Measurements from ENCODE around the gene RHBDD3. TPM values are rescaled to one million over a fixed set of nuclear protein-coding genes. Genes with fewer than 3 reads are reported as not detected.

Gene RHBDD3
- total and polyA plus RNA-seq, 2 of the 8 experiments (the other 6 are each of a cell fraction or from before 2014, with no cell fraction given): 72.1 to 117 TPM

- peak overlapping the region; percentile 77 for H3K56ac ChIP-seq (replicated peaks; ENCODE audit: insufficient read length, low read depth, low read length)
- H3K27ac ChIP-seq (ENCODE audit: low read depth, low read length): no peak overlapping the region
- 21% methylated on average over 42 of the region's 83 CpGs; no CpG with 5 or more reads in 1 of the 2 experiments for WGBS, 2 experiments (ENCODE audit: extremely low coverage in 1 of 2, insufficient coverage in 1 of 2, insufficient read length in 1 of 2, insufficient replicate concordance in 2 of 2, low coverage in 1 of 2, low lambda C conversion rate in 2 of 2, missing lambda C conversion rate in 1 of 2)
- TF ChIP-seq POLR2A (IDR thresholded peaks at IDR 0.05; ENCODE audit: control extremely low read depth in 1 of 2, low read depth in 2 of 2, low read length in 2 of 2): no peak
- TF ChIP-seq TAF1 (IDR thresholded peaks at IDR 0.05; ENCODE audit: low read depth, low read length): peak; percentile 27; the same call in 1 of the 2 replicates
- TF ChIP-seq KDM5A (IDR thresholded peaks at IDR 0.05; ENCODE audit: low read length): no peak
- TF ChIP-seq PHF8 (conservative IDR thresholded peaks at IDR 0.05; ENCODE audit: low read depth, low read length): peak; percentile 10; the same call in 1 of the 2 replicates
- no peak for TF ChIP-seq SP4 (IDR thresholded peaks at IDR 0.05; ENCODE audit: low read length)
- no peak for TF ChIP-seq TCF12 (IDR thresholded peaks at IDR 0.05; ENCODE audit: low read depth, low read length)
- TF ChIP-seq RXRA (IDR thresholded peaks at IDR 0.05; ENCODE audit: insufficient read depth, low read depth, low read length): no peak
- no peak for TF ChIP-seq BRCA1 (IDR thresholded peaks at IDR 0.05; ENCODE audit: low read depth, low read length)
- no peak for TF ChIP-seq SIX5 (IDR thresholded peaks at IDR 0.05; ENCODE audit: low read depth, low read length)
- TF ChIP-seq TEAD4 (IDR thresholded peaks at IDR 0.05; ENCODE audit: low read depth, low read length): peak; percentile 91
- TF ChIP-seq USF2 (IDR thresholded peaks at IDR 0.05; ENCODE audit: low read length): no peak
- no peak for TF ChIP-seq GTF2F1 (IDR thresholded peaks at IDR 0.05; ENCODE audit: borderline replicate concordance, low read depth, low read length)
Observed at GRCh38 chr22:29306835-29307595, 39.2 kb upstream of the RHBDD3 start.

More at GRCh38 chr22:29306835-29307595, 39.2 kb upstream of the RHBDD3 start:
- ChIA-PET POLR2A (ENCODE audit: partially characterized antibody) (interaction anchor here (1.0 to 9.1 kb wide), 14 partner anchors 8 to 273 kb away, joined by 3 to 66 read pairs (median 6); partner anchors contain the start of genes EWSR1, RASL10A, RHBDD3 and THOC5), CTCF (ENCODE audit: partially characterized antibody) (interaction anchor here (1.1 to 2.2 kb wide), 5 partner anchors 11 to 52 kb away, joined by 3 to 10 read pairs (median 4); no protein-coding TSS in a partner anchor)
- peak overlapping the region; percentile 94 for H3K4ac ChIP-seq (replicated peaks; ENCODE audit: insufficient read length, low read depth, low read length)
- H3K14ac ChIP-seq (ENCODE audit: insufficient read length): no peak overlapping the region
- H2AK5ac ChIP-seq (ENCODE audit: low read depth, low read length): 0 out of 2 replicates have a peak overlapping the region, but pooled peaks have one; percentile 93
- H4K91ac ChIP-seq (replicated peaks; ENCODE audit: insufficient read length, low read length): peak overlapping the region; percentile 65
- H3K79me1 ChIP-seq (ENCODE audit: low read depth, low read length): no peaks in the 10 kb centered on the region
- H2AFZ ChIP-seq (ENCODE audit: low read length): no peak overlapping the region
- H3K4me3 ChIP-seq (ENCODE audit: extremely low read depth in 1 of 4, insufficient read depth in 2 of 4, low read depth in 3 of 4, low read length in 4 of 4): peak overlapping the region; percentile 40 to 68 (median 52)
- FAIRE-seq (no peak), DNase-seq (ENCODE audit: low read depth in 1 of 2, low spot score in 2 of 2) (no peak)
- H2BK20ac ChIP-seq (ENCODE audit: low read length): no peak overlapping the region
- peak overlapping the region; percentile 34 for H3K18ac ChIP-seq (ENCODE audit: extremely low read depth, low read length)
- H3K79me2 ChIP-seq (ENCODE audit: control insufficient read depth in 1 of 2, insufficient read depth in 2 of 2, low read length in 2 of 2): no peaks in the 10 kb centered on the region
- H4K5ac ChIP-seq (ENCODE audit: insufficient read length, low read depth, low read length): peak overlapping the region; percentile 76
- no peaks in the 10 kb centered on the region for H3K36me3 ChIP-seq (ENCODE audit: control insufficient read depth in 2 of 4, insufficient read depth in 4 of 4, low read length in 3 of 4)
- H2BK5ac ChIP-seq (ENCODE audit: low read depth, low read length): peak overlapping the region; percentile 95; the same call in 1 of the 2 replicates
- peaks cover 6% of the 10 kb centered on the region; the same call in 1 of the 2 replicates for H3K23me2 ChIP-seq (ENCODE audit: low read depth, low read length)
- H3K4me1 ChIP-seq (replicated peaks in 1 of 4; ENCODE audit: control insufficient read depth in 3 of 4, insufficient read depth in 4 of 4, low read length in 3 of 4): peaks cover 0 to 13% (median 7%) of the 10 kb centered on the region in 4 experiments; a peak in 5 of 7 replicates
- H4K8ac ChIP-seq (ENCODE audit: extremely low read depth, insufficient read depth, low read length): peak overlapping the region; percentile 95
- peak overlapping the region; percentile 96; the same call in 1 of the 2 replicates for H2BK12ac ChIP-seq (ENCODE audit: low read depth, low read length)
- H2BK120ac ChIP-seq (replicated peaks; ENCODE audit: low read depth, low read length): no peak overlapping the region
- H3K27me3 ChIP-seq (replicated peaks in 1 of 4; ENCODE audit: control insufficient read depth in 3 of 4, extremely low read depth in 1 of 4, insufficient read depth in 3 of 4, low read length in 3 of 4): peaks cover 0 to 7% (median 0%) of the 10 kb centered on the region in 4 experiments; a peak in 2 of 7 replicates
- peaks cover 0 to 8% of the 10 kb centered on the region in 2 experiments for H4K20me1 ChIP-seq (replicated peaks in 1 of 2; ENCODE audit: control insufficient read depth in 1 of 2, insufficient read depth in 2 of 2, low read length in 2 of 2)
- H2BK15ac ChIP-seq (ENCODE audit: low read length): peak overlapping the region; percentile 88
- peak overlapping the region; percentile 72 to 74 for H3K4me2 ChIP-seq (ENCODE audit: insufficient read depth in 1 of 2, low read depth in 2 of 2, low read length in 2 of 2)
- H3K23ac ChIP-seq (ENCODE audit: insufficient read length): no peak overlapping the region
- H3K9me3 ChIP-seq (ENCODE audit: insufficient read depth in 2 of 2, low read depth in 1 of 2, low read length in 1 of 2): no peaks in the 10 kb centered on the region
- H3K9ac ChIP-seq (replicated peaks in 1 of 4; ENCODE audit: extremely low read depth in 1 of 4, low read depth in 3 of 4, low read length in 3 of 4): no peak overlapping the region; a peak in 1 of 7 replicates
